NCI-H748 treated with DMSO at 0.1 percent for 48 hours (cell line): Measurements from ENCODE around the gene GJA10.
"Not testable (repeated sequence)": the region's sequence is repeated elsewhere in the genome, so short reads cannot be mapped to it uniquely, and the experiment has no call there.

ENCODE experiments used
- DNase-seq: peaks from one replicate; lab custom pipeline; 2025; lab: John Stamatoyannopoulos, UW

GJA10 gene

DNA sequence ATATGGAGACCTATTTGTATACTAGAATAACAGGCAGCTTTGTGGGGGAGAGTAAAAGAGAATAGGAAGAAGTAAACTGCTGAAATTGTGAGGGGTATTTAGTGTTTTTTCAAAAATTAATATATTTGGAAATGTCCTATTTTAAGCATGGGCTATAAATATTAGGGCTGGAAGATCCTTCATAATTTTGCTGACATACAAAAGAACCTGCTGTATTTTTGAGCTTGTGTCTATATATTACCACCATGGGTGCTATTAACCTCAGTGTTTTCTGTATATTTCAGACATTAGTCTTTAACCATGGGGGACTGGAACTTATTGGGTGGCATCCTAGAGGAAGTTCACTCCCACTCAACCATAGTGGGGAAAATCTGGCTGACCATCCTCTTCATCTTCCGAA, at the start of gene GJA10:
Gene GJA10 (plus strand): TSS at position 301 of the 400 bp plus-strand sequence. CDS start 0 bp downstream, at position 301.
- no peak for DNase-seq

DNA sequence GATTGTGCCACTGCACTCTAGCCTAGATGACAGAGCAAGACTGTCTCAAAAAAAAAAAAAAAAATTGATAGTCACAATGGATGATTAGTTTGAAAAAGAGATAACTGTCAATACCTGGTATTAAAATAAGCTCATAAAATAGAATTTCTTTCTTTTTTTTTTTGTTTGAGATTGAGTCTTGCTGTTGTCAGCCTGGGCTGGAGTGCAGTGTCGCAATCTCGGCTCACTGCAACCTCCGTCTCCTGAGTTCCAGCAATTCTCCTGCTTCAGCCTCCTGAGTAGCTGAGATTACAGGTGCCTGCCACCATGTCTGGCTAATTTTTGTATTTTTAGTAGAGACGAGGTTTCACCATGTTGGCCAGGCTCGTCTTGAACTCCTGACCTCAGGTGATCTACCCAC, 46.8 kb upstream of the GJA10 start:
- DNase-seq, result not testable (repeated sequence)

DNA sequence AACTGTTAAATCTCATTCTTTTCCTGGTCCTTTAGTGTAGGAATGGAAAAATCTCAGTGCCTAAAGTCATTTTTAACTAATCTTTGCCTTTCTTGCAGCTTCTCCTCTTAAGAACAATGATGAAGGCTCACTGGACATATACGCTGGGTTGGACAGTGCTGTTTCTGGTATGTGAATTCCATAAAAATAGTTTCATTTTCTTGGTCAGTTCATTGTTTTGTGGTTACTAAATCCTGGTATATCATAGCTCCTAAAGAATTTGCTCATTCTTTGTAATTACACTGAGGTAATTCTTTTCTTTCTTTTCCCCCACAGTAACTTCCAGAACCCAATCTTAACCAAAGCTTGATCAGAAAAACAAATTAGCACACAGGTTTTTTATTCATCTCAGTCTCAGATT, 41.2 kb upstream of the GJA10 start:
- DNase-seq, result no peak

DNA sequence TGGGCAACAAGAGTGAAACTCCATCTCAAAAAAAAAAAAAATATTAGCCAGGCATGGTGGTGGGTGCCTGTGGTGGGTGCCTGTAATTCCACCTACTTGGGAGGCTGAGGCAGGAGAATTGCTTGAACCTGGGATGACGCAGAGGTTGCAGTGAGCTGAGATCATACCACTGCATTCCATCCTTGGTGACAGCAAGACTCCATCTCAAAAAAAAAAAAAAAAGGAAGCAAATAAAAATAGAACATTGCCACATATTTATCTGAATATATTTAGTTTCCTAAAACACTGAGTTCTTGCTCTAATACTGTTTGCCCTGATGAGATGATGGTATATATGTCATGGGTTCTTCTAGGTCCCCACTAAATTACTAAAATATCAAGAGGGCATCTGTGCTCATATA, 36.2 kb upstream of the GJA10 start:
- no peak for DNase-seq

DNA sequence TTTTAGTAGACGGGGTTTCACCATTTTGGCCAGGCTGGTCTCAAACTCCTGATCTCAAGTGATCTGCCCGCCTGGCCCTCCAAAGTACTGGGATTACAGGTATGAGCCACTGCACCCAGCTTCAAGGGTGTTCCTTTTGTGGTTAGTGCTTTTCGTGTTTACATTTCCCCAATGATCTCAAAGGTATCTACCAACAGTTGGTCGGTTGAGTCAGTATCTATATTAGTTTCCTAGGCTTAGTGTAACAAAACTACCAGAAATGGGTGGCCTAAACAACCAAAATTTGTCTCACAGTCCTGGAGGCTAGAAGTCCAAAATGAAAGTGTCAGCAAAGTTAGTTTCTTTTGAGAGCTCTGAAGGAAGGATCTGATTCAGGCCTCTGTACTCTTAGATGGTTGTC, 34.5 kb upstream of the GJA10 start:
- DNase-seq, result no peak

DNA sequence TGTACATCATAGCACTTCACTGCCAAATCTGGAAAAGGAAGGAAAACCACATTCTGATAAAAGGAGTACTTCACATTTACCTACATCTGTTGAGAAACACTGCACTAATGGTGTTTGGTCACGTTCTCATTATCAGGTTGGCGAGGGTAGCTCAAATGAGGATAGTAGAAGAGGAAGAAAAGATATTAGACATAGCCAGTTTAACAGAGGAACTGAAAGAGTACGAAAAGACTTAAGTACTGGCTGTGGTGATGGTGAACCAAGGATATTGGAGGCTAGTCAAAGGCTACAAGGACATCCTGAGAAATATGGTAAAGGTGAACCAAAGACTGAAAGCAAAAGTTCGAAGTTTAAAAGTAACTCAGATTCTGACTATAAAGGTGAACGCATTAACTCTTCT, 32.0 kb upstream of the GJA10 start:
- DNase-seq, result no peak

DNA sequence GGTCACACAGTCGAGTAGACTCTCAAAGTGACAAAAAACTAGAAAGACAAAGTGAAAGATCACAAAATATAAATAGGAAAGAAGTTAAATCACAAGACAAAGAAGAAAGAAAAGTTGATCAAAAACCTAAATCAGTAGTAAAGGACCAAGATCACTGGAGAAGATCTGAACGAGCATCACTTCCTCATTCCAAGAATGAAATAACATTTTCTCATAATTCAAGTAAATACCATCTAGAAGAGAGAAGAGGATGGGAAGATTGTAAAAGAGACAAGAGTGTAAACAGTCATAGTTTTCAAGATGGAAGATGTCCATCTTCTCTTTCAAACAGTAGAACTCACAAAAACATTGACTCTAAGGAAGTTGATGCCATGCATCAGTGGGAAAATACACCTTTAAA, 31.6 kb upstream of the GJA10 start:
- DNase-seq, result no peak

DNA sequence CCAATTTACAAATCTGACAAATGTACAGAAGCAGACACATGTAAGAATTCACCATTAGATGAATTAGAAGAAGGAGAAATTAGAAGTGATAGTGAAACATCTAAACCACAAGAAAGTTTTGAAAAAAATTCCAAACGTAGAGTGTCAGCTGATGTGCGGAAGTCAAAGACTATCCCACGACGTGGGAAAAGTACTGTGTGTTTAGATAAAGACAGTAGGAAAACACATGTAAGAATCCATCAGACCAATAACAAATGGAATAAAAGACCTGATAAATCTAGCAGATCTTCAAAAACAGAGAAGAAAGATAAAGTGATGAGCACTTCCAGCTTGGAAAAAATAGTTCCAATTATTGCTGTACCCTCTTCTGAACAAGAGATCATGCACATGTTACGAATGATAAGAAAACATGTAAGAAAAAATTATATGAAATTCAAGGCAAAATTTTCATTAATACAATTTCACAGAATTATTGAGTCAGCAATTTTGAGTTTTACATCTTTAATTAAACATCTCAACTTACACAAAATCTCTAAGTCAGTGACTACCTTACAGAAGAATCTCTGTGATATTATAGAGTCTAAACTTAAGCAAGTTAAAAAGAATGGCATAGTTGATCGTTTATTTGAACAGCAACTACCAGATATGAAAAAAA, 28.1 kb upstream of the GJA10 start:
- DNase-seq, result no peak

DNA sequence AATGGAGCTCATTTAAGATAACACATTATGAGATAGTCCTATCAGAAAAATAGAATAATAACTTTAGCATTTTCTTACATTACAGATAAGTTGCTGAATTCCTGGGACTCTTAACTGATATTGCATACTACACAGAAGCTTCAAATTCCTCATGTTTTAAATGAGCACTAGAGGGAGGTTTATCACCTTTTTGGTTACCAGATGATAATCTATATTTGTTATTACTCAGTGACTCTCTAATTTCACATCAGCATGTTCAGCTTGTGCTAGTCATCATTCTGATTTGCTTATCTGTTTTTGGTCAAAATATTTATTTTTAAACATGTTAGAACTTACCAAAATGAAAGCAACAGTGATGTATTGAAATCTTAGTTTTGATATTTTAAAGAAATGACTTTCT, 20.5 kb upstream of the GJA10 start:
- no peak for DNase-seq

DNA sequence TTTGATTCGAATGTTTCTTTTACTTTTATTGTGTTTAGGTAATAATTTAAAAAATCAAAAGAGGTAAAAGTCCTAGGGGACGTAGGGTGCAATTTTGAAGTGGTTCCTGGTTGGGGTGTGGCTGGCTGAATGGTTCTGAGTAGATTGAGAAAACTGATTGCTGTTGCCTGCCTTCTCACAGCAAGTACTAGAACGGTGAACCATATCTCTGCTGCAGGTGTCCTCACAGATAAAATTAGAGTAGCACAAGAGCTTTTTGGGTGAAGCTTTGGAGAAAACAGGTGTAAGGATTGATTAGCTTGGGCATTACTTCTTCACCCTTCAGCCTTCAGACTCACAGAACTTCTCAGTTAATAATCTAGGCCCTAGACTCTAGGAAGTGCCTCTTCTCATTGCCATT, 19.8 kb upstream of the GJA10 start:
- DNase-seq, result no peak

DNA sequence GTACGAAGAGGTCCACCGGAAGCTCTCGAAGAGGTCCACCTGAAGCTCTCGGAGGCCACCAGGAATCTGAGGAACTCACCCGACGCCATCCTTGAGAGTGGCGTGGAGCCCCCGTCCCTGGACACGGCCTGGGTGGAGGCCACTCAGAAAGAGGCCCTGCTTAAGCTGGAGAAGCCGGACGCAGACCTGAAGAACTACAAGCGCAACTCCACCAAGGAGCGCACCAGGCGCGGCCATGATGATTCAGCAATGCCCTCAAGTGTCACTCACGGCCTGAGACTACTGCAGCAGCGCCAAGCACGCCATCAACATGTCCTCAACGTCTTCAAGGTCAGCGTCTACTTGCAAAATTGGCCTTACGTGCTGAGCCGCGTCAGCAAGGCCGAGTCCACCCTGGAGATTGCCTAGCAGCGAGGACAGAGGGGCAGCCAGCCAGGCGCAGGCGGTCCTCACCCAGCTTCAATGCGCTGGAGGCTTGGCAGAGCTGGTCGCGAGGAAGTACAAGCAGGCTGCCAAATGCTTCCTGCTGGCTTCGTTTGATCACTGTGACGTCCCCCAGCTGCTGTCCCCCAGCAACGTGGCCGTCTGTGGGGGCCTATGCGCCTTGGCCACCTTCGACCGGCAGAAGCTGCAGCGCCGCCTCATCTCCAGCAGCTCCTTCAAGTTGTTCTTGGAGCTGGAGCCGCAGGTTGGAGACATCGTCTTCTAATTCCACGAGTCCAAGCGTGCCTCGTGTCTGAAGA, 7.7 kb upstream of the GJA10 start:
- no peak for DNase-seq

DNA sequence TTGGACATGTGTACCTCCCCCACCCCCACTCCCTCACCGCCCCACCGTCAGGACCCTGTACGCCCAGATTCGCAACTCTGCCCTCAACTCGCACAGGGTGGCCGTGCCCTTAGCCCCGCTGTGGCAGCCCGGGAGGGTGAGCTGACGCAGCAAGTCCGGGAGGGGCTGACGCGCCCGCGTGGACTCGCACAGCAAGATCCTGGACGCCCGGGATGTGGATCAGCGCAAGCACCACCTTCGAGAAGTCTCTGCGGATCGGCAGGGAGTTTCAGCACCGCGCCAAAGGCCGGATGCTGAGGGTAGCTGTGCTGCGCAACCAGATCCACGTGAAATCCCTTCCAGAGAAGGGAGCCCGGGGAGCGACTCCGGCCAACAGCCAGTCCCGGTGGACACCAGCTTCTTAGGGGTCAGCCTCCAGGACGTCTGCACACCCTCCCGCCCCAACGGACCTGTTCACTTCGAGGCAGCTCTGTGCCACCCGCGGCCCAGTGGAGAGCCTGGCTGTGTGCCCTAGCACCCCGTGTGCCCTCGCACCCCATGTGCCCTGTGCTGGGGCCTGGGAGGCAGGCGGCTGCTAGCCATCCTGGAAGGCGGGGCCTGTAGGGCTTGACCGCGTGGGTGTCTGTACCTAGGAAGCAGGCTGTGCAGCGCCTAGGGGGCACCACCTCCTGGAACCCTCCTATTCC, 6.7 kb upstream of the GJA10 start:
- no peak for DNase-seq

DNA sequence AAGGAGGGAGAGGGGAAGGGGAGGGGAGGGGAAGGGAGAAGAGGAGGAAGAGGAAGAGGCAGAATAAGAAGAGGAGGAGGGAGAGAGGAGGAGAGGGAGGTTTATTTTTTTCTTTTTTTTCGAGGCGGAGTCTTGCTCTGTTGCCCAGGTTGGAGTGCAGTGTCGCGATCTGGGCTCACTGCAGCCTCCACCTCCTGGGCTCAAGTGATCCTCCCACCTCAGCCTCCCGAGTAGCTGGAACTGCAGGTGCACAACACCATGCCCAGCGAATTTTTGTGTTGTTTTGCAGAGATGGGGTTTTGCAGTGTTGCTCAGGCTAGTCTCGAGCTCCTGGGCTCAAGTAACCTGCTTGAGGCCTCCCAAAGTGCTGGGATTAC, 6.1 kb upstream of the GJA10 start:
- DNase-seq, result no peak

DNA sequence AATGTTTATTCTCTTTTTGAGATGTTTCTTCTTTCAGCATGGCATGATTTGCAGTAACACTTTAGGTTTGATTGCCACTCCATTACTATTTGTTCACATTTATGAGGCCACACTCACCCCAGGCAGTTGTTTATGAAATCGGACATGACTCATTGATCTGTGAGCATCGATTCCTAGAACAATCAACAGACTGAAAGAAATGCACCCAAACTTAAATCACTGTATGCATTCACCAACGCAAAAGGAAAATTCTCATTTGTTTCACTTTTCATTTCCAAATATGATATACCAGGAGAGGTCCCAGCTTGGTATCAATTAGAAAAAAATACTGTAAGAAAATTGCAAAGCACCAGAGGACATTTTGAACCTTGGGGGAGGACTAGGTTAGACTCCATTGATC, 5.4 kb upstream of the GJA10 start:
- no peak for DNase-seq

DNA sequence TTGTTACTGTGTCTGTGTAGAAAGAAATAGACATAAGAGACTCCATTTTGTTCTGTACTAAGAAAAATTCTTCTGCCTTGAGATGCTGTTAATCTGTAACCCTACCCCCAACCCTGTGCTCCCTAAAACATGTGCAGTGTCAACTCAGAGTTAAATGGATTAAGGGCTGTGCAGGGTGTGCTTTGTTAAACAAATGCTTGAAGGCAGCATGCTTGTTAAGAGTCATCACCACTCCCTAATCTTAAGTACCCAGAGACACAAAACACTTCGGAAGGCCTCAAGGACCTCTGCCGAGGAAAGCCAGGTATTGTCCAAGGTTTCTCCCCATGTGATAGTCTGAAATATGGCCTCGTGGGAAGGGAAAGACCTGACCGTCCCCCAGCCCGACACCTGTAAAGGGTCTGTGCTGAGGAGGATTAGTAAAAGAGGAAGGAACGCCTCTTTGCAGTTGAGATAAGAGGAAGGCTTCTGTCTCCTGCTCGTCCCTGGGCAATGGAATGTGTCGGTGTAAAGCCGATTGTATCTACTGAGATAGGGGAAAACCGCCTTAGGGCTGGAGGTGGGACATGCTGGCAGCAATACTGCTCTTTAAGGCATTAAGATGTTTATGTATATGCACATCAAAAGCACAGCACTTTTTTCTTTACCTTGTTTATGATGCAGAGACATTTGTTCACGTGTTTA, 3.3 kb upstream of the GJA10 start:
- not testable (repeated sequence) for DNase-seq

DNA sequence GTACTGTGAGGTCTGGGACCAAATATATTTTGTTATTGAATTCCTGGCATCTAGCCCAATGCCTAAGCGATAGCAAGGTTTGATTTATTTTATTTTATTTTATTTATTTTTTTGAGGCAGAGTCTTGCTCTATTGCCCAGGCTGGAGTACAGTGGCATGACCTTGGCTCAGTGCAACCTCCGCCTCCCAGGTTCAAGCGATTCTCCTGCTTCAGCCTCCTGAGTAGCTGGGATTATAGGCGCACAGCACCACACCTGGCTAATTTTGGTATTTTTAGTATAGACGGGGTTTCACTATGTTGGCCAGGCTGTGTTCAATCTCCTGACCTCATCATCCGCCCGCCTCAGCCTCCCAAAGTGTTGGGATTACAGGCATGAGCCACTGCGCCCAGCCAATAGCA, 1.7 kb upstream of the GJA10 start:
- not testable (repeated sequence) for DNase-seq

DNA sequence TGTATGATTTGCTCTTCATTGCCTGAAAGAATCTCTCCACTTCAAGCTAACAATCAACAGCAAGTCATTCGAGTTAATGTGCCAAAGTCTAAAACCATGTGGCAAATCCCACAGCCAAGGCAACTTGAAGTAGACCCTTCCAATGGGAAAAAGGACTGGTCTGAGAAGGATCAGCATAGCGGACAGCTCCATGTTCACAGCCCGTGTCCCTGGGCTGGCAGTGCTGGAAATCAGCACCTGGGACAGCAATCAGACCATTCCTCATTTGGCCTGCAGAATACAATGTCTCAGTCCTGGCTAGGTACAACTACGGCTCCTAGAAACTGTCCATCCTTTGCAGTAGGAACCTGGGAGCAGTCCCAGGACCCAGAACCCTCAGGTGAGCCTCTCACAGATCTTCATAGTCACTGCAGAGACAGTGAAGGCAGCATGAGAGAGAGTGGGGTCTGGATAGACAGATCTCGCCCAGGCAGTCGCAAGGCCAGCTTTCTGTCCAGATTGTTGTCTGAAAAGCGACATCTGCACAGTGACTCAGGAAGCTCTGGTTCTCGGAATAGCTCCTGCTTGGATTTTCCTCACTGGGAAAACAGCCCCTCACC, 1.1 kb downstream of the GJA10 start:
- no peak for DNase-seq

DNA sequence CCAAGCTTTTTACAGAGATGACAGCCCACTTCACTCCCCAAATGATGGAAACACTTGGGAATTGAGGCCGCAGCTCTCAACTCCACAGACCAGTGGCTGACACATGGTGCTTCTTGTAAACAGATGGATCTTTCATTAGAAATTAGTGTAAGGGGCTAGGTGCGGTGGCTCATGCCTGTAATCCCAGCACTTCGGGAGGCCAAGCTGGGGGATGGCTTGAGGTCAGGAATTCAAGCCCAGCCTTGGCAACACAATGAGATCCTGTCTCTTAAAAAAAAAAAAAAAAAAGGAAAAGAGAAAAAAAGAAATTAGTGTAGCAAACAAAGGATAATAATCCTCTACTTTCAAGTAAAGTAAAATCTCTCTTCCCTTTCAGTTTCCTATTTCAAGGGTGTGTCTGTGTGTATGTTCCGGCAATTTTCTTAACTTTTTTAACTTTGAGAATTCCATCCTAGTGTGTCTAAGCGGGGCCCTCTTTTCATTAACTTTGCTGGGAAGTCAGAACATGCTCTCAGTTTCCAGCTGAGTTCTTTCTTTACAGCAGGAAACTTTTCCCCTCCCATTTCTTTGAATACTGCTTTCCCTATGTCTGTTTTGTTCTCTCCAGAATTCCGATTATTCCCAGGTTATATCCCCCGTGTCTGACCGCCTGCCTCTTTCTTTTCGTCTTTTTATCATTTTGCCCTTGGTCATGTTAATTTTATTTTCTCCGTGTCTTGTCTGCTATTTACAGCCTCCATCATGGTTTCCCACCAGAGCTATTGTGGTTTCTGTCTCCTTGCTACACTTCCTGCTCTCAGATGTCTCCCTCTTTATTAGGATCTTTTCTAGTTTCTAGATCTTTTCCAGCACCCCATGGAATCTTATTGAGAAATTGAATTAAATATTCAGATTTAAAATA, 16.0 kb downstream of the GJA10 start:
- not testable (repeated sequence) for DNase-seq

DNA sequence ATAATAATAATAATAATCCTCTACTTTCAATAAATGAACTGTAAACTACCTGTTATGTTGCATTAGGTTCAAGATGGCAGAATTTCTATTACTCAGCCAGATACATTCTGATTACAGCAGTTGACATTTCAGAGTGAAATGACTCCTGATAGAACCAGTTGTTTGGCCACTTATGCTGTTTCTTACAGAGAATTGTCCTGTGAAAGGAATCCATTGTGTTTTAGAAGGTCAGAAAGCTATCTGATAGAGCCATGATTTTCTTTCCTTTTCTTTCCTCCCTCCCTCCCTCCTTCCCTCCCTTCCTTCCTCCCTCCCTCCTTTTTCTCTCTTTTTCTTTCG, 16.6 kb downstream of the GJA10 start:
- DNase-seq, result no peak

DNA sequence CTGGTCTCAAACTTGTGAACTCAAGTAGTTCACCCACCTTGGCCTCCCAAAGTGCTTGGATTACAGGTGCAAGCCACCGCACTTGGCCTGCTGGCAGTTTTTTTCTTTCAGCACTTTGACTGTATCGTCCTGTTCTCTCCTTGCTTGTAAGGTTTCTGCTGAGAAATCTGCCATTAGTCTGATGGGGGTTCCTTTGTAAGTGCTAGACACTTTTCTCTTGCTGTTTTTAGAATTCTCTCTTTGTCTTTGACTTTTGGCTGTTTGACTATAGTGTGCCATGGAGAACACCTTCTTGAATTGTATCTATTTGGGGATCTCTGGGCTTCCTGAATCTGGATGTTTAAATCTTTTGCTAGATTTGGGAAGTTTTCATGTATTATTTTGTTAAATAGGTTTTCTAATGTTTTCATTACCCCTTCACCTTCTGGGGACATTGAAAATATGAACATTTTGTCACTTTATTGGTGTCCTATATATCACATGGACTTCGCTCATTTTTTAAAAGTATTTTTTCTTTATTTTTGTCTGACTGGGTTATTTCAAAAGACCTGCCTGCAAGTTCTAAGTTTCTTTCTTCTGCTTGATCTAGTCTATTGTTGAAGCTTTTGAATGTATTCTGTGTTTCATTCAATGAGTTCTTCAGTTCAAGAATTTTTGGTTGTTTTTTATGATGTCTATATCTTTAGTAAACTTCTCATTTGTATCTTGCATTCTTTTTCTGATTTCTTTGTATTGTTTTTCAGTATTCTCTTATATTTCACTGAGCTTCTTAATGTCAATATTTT, 22.1 kb downstream of the GJA10 start:
- DNase-seq, result no peak

DNA sequence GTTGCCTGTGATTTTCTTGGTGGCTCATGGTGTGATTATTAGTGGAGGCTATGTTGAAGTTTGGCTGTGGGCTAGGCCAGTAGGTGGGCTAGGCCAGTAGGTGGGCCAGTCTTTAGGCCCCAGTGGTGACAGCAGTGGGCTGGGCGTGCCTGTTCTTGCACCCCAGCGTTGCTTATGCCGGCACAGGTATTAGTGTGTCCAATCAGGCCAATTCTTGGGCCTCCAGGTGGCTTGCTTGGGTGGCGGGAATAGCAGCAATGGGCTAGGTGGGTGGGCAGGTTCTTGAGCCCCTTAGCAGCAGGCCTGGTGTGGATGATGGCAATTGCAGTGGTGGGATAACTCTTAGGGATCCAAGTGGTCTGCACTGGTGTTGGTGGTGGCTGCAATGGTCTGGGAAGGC, 22.9 kb downstream of the GJA10 start:
- no peak for DNase-seq
